Measurements from ENCODE around the gene PJVK.

Gene PJVK

GRCh38 chr2:178484245-178485041, 33.3 kb downstream of the PJVK start:
- DNase-seq: no peak

- no peak for DNase-seq
Observed at GRCh38 chr2:178485356-178485755, 34.2 kb downstream of the PJVK start.

- no peak for DNase-seq
Observed at GRCh38 chr2:178491612-178492011, 40.4 kb downstream of the PJVK start.

GRCh38 chr2:178496049-178496448, 44.9 kb downstream of the PJVK start:
- no peak for DNase-seq

GRCh38 chr2:178498137-178498536, 47.0 kb downstream of the PJVK start:
- no peak for DNase-seq

GRCh38 chr2:178499640-178500039, 48.5 kb downstream of the PJVK start:
- no peak for DNase-seq

GRCh38 chr2:178502751-178503150, 51.6 kb downstream of the PJVK start:
- no peak for DNase-seq

- no peak for DNase-seq
Observed at GRCh38 chr2:178506101-178506500, 54.9 kb downstream of the PJVK start.

GRCh38 chr2:178506524-178506923, 55.3 kb downstream of the PJVK start:
- DNase-seq: no peak

GRCh38 chr2:178506949-178507348, 55.8 kb downstream of the PJVK start:
- no peak for DNase-seq

- DNase-seq: no peak
Observed at GRCh38 chr2:178508646-178509045, 57.5 kb downstream of the PJVK start.

GRCh38 chr2:178510384-178510783, 59.2 kb downstream of the PJVK start:
- no peak for DNase-seq
